Ureter (tissue), 1 donor: ENCODE measurements around the gene TTC13. TPM values are rescaled to one million over a fixed set of nuclear protein-coding genes. Genes with fewer than 3 reads are reported as not detected.

ENCODE experiments used
- DNase-seq: peaks from one replicate; pipeline ENCODE4 v3.0.0-alpha.2; 2020; ENCODE audit warnings: low spot score
- total RNA-seq: library from RNA; stranded (reverse); gene quantifications from one replicate; pipeline ENCODE4 v1.2.4, GENCODE V29; 2023
- donor health status: DM: yes; HTN: yes; CAD: no.

Gene TTC13
- total RNA-seq, 1 donor from 2014 or later, result 20.3 TPM

DNA sequence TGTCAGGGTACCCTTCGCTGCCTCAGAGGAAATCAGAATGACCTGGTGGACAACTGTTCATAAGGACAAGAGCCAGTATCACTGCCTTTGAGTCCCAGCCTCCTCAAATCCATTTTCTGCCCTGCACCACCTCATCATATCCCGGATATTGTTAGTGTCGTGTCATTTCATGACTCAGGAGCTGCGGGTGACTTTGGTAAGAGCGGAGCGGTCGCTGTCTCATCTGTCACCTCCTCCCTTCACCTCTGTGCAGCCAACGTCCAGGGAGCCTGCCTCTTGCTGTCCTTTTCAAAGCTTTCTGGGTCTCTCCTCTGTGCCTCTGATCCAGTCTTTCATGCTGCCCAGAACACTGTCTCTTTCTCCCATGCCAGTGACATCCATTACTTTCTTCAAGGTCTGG lies 103.3 kb downstream of the TTC13 start:
- no peak for DNase-seq

DNA sequence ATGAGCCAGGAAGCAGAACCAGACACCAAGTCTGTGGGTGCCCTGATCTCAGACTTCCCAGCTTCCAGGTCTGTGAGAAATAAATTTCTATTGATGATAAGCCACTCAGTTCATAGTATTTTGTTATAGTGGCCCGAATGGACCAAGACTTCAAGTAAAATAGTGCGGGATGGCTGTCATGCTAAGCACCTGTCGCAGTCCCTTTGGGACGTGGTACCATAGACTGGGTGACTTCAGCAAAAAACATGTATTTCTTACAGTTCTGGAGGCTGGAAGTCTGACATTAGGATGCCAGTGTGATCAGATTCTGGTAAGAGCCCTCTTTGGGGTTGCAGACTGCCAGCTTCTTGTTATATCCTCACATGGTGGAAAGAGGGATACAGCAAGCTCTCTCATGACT lies 107.7 kb downstream of the TTC13 start:
- DNase-seq, result no peak

DNA sequence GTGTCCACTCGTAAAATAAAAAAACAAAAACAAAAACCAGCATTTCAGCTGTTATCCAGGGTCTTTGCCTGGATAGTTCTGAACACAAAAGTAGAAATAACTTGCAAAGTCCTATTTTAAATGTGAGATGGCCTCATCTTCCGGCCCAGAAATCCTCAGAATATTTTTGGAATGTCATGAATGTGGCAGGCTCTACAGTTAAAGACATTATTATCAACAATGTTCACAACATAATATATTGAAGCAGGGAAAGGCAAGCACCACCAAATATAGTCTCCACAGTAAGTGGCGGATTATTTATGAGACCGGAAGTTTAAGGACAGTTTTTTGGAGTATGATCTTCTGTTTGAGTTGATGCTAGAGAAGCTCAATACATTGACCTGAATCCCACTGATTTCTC lies 109.2 kb downstream of the TTC13 start:
- no peak for DNase-seq

DNA sequence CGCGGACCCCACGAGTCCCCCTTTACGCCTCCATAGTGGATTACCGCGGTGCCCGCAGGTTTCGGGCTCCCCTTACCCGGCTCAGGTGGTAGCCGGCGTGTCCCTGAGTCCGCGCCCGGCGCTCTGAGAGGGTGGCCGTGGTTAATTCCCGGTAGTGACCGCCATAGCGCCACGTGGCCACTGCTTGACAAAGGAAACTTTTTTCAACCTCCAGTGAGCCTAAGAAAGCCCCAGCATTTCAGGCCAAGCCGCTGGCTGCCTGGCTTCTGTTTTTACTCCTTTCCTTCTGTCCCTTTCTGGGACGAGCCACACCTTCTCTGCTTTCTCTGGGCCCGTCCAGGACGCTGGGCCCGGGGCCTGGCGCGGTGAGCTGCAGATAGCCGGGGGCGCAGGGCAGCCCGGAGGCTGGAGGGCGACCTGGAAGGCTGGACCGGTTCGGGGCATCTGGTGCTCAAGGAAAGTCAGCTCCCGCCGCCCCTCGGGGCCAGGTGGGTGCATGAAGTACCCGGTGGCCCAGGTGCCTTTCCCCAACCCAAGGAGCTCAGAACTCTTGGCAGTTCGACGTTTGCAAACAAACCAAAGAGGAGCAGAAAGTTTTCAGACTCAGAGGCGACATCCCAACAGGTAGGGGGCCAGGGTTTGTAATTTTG lies 109.8 kb downstream of the TTC13 start:
- no peak for DNase-seq

DNA sequence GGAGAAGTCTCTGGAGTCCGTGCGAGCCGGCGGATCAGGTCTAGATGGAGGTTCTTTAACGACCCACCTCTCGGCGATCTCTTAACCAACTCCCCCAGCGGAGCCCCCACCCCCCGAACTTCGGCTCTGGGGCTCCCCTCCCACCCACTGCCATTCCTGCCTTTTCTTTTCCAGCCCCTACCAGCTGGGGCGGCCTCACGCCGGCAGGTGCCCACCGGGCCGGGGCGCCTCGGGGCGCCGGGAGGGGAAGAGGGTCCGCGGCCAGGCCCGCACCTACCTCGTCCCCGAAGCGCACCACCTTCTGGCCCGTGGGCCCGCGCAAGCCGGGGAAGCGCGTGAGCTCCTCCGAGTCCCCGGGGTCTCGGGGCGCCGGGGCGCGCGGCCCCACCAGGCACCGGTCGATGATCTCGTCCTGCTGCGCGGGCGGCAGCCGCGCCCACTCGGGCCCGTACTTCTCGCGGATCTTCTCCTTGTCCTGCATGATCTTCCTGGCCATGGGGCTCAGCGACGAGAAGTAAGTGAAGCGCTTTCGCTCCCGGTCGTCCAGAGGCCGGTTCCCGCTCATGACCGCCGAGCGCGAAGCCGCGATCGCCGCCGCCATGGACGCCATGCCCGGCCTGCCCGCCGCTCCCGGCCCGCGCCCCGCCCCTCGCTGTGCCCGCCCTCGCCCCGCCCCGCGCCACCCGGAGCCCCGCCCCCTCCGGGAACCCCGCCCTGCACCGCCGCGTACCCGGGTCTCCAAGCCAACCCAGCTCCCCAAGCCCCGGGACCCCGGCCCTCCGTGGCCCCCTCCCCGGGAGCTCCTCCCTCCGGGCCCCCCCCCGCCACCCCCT lies 110.5 kb downstream of the TTC13 start, which contains the start of gene C1orf198:
Gene C1orf198 (minus strand): TSS at position 619 of the 833 bp plus-strand sequence. CDS start 9 bp downstream, at position 610.
- peak; percentile 82 for DNase-seq

DNA sequence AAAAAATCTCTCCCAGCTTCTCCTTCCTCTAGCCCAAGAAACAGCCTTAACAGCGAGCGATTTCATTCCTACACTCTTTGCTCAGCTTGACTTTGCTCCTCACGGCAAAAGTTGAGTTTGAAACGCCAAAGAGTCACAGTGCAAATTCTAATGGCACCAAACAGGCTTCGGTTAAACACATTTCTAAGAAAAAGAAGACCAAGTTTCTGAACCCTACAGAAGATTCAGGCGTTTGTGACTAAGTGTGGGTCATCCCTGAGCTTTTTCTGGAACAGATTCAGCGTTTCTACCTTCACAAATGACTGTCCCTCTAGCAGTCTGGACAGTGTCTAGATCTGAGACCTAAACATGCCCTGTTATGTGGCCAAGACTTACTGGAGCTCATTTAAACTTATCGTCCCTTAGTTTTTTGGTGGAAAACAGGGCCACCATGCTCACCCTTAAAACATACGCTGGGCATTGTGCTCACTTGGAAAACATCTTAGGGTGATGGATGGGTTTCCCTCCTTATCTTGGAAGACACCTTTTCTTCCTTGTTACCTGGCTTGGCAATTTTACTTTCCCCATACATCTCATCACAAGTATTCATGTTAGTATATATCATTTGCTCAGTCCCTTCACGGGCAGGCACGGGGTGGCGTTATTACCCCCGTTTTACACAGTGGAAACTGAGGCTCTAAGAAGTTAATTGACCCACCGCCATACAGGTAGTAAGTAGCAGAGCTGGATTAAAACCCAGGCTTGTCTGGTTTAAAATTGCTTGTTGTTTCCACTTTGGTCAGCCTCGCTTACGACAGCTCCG lies 111.4 kb downstream of the TTC13 start:
- DNase-seq, result no peak

DNA sequence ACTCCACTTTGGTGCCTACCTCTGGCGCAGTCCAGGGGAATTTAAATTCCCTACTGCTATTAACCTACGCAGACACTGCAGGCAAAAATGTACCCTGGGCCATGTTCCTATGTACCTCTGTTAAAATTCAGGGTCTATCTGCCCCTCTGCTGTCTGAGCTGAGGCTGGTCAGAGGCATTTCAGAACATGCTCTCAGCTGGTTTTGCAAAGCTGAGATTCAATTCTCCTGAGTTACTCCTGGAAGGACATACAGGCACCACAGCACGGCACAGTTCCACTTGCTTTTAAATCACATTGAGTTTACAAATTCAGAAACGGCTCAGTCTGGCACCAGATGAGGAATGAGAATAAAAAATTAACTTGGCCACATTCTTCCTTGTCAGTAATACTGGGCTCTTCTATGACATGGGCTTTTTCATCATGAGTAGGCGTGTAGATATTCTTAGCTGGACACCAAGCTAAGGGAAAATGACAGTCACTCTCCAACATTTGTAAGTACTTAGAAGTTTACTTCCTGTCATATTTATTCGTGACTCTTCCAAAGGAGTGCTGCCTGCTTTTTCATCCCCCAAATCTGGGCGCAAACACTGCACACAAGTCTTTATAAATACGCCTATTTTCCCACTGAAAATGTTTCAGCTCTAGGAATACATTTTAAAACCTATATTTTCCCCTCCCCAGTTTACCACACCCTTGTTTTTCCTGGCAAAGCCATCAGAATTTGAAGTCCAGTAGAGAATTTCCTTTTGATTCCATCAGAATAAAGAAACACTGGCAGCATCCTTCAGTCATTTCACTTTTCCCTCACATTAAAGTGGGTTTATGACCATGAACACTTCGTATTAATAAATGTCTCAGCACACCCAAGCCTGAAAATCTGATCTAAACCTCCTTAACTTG lies 112.2 kb downstream of the TTC13 start:
- no peak for DNase-seq

DNA sequence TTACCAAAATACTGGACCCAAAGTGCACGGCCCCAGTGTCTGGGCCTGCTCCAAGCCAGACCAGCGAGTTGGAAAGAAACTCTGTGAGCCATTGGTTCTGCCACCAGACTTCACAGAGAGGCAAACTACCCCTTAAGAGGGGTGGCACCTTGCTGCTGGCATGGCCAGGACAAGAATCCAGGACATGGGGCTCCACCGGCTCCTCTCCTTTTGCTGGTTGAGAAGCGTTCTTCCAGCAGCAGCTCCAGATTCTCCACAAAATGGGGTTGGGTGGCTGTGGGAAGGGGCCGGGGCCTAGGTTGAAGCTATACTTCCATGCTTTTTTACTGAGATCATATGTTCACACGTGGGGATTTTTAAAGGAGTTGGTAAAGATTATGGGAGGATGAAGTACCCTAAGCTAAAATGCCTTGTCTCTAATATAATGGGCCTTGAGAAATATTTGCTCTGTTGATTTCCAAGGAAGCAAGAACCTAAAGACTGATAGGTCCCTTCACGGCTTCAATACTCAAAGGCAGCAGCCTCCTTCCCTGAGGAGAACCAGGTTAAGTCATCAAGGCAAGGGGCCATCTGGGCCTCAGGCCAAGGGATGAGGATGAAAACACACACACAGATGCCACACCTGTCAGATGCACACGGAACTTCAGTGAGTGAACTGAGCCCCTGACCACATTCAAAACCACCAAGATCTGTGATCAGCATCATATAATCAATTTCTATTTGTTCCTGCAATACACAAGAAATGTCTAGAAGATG lies 113.4 kb downstream of the TTC13 start:
- no peak for DNase-seq

DNA sequence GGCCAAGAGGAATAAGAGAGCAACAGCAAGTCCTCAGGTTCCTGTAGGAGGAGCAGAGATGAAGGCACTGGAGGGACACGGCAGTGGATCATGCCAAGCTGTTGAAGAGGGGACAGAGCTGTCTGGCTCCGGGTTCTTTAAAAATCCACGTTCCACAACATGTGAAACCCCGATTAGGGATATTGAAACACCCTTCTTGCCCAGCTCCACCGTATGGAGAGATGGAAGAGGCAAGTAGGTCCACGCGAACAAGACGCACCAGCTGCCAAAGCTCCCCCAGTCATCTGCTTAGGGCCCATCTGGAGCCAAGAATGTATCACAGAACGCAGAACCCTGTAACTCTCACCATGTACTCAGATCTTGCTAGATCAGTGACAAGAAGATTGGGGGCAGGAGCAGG lies 114.2 kb downstream of the TTC13 start:
- no peak for DNase-seq

DNA sequence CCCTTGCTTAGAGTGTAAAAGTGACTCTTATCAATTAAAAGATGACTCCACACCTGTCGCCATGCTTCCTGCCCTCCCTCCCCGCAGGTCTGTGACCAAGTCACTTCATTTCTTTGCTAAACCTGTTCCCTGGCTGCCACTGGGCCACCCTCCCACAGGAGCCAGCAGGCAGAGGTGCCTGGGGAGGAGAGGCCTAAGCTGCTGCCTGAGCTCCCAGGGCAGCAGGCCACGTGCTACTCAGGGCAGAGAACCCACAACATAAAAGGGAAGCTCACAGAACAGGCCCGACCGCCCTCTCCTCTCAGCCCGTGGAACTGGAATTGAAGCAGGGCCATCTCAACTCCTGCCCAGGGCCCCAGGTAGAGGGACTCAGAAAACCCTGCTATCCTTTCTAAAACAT lies 115.2 kb downstream of the TTC13 start:
- peak; percentile 73 for DNase-seq

DNA sequence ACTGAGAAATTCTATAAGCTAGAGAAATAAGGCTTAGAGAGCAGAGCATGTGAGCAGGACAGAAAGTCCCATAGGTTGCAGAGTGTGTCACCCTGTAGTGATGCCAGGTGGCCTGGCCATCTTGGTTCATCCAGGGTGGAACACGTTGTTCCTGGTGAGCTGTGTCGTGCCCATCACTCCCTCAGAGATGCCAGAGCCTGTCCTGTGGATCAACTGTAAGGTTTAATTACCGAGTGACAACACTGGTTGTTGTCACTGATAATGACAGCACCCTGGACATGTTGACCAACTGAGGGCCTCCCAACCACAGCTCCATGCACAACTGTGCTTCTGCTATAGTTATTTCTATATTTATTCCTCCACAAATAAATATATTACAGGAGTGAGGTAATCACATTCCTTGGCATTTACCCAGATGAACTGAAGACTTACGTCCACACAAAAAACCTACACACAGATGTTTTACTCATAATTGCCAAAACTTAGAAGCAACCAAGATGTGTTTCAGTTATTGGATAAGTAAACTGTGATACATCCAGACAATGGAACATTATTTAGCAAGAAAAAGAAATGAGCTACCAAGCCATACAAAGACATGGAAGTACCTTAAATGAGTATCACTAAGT lies 116.6 kb downstream of the TTC13 start:
- DNase-seq, result no peak

DNA sequence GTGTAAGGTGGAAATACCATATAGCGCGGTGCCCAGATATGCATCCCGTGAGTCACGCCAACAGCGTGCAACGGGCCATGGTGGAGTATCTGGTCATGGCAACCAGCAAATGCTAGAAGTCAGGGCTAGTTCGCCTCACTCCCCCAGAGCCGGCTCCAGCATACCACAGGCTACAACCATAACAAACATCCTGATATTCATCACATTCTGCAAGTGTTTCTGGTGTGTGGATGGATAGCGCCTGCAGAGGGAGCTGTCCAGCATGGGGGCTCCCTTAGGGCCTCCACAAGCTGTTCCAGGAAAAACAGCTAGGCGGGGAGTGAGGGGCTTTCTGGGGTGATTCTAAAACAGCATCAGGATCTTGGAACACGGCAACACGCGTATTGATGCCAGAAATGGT lies 117.2 kb downstream of the TTC13 start:
- no peak for DNase-seq

DNA sequence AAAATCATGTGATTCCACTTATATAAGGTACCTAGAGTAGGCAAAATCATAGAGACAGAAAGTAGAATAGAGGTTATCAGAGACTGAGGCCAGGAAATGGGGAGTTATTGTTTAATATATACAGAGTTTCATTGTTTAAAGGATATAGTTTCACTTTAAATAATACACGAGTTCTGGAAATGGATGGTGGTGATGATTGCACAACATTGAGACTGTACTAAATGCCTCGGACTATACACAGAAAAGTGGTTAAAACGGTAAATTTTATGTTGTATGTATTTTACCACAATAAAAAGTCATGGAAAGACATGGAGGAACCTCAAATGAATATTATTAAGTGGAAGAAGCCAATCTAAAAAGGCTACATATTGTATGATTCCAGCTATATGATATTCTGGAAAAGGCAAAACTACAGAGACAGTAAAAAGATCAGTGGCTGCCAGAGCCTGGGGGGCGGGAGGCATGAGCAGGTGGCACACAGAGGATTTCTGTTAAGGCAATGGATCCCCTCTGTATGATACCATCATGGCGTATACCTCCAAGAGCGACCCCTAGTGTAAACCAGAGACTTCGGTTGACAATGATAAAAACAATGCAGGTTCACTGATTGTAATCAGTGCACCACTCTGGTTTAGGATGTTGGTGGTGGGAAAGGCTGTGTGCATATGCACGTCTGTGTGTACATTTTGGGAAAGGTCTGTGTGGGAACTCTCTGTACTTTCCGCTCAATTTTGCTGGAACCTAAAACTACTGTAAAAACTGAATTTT lies 117.9 kb downstream of the TTC13 start:
- no peak for DNase-seq

DNA sequence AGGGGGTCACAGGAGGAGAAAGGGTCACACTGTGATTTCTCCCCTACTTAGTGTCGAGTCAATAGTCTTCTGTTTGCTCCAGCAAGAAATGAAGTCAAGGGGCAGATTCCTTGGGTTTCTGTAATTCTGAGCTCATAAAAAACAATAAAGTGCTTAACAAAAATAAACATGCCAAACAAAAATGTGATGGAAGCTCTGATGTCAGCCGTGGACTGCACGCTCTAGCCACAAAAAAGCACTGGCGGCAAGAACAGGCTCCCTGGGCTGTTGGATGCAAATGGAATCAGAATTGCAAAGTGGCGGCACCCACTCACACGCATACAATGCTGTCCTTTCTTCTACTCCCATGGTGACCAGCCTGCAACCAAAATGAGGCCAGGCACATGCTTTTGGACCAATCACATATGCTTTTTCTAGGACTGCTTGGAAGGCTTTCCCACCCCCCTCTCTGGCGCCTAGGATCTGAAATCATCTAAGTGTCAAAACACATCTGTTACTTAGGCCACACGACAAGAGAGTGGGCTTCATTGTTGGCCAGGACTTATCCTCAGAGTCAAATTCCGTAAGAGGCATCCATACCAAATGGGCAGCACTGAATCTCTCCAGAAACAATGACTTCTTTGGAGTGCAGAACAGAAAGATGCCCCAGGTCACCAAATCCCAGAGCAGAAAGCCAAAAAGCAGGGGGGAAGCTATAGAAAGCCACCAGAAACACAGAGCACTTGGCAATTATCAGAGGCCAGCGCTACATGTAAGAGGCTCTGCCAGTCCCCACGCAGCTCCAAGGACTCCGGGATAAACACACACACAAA lies 119.5 kb downstream of the TTC13 start:
- DNase-seq, result no peak

DNA sequence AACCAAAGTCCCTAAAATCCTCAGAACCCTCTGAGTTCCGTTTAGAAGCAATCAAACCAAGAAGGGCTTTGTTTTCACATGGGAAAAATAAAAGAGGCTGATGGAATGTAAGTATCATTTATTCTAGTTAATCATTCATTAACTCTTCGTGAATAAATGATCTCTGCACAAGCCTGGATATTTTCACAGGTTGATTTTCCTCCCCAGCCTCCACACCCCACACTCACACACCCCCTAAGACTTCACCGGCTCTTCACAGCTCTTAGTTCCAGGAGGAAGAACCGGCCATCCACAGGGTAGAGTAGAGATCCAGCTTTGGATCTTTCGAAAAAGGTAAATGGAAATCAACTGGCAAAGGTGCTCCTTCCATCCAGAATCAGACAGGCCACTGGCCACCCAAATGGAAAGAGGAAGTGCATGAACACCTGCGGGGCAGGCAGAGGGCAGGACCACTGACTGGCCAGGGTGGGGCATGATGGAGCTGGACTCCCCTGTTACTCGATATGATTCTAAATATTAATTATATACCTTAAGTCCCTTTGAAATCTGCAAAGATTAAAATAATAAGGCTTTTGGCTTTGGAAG lies 120.3 kb downstream of the TTC13 start:
- no peak for DNase-seq

DNA sequence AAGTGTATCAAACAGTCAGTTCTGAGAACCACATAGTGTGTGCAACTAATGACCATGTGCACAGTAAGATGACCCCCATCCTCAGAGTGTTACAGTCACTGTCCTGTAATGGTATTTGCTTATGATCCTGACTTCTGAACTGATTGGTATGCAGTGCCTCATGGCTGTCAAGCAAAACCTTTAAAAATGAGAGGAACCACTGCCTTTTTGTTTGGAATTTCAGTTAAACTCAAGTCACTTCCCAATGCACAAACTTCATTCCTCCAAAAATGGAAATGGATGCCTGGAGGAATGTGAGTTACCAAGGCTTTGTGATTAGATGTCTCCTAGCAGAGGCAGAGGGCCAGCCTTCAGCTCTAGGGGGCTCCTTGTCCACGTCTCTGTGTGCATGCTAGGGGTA lies 120.8 kb downstream of the TTC13 start:
- DNase-seq, result no peak

DNA sequence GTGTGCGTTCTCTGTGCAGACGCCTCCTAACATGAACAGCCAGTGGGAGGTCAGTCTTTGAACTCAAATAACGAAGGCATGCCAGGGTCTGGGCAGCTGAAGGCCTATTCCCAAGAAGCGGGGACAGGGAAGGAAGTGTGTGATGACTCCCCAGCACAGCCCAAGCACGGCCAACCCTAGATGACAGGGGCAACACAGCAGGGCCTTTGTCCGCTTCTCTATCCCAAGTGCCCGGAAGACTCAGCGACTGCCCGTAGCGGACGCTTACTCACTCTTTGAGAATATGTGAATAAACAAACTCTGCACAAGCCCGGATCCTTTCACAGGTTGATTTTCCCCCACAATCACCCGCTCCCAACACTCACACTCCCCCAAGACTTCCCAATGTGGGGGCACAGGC lies 121.6 kb downstream of the TTC13 start:
- no peak for DNase-seq
